Left lobe of liver (tissue), 2 donors: Measurements from ENCODE around the gene NHLH1. TPM values are rescaled to one million over a fixed set of nuclear protein-coding genes. Genes with fewer than 3 reads are reported as not detected.

Experiments used
- ATAC-seq: fragments of 200-7000 bp; cut with Tn5 transposase; one replicate; pipeline ENCODE4 v1.9.1; 2020; ENCODE audit warnings: mild to moderate bottlenecking, moderate library complexity
- DNase-seq: peaks from one replicate; pipeline ENCODE4 v3.0.0-alpha.2; 2020; ENCODE audit warnings: low spot score
- total RNA-seq: library from RNA; stranded (reverse); gene quantifications from one replicate; pipeline ENCODE4 v1.2.1, GENCODE V29; 2021
- donor health status: DM: no; HTN: no; CAD: no; lungs with moderate emphysema.
- donor health status: DM: no; HTN: yes; CAD: no.

NHLH1 gene
- total RNA-seq, 1 donor from 2014 or later: 0.10 TPM

DNA sequence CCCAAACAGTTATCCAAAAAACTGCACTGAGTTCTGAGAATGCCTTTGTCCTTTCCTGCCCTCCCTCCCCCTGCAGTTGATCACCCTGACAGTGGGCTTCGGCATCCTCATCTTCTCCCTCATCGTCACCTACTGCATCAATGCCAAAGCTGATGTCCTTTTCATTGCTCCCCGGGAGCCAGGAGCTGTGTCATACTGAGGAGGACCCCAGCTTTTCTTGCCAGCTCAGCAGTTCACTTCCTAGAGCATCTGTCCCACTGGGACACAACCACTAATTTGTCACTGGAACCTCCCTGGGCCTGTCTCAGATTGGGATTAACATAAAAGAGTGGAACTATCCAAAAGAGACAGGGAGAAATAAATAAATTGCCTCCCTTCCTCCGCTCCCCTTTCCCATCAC lies 8.8 kb upstream of the NHLH1 start:
- ATAC-seq (no peak), DNase-seq (peak; percentile 21)

DNA sequence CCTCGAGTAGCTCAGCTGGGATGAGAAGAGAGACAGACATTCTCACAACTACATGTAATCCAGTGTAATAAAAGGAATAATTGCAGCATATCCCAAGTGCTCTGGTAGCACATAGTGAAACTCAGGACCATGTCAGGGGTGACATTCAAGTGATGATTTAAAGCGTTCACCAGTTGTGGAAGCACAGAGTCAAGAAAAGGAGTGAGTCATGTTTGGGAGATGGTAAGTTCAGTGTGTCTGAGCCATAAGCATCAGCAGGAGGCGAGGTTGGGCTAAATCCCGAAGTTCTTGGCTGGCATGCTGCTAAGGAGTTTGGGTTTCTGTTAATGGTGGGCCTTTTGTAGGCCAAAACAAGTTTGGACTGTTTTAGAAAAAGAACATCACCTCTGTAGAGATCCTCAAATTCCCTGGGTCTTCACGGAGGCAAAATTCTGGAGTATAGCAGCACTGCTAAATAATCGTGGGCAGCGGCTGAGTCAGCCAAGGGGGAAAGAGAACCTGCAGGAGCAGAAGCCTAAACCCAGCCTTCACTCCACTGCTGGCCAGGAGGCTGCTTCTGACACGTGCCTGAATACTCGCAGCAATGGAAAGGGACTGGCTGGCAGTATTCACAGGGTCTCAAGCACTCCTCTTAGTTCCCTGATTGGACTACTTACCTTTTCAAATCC lies 7.2 kb upstream of the NHLH1 start:
- DNase-seq: peak; percentile 31
- no peak for ATAC-seq

DNA sequence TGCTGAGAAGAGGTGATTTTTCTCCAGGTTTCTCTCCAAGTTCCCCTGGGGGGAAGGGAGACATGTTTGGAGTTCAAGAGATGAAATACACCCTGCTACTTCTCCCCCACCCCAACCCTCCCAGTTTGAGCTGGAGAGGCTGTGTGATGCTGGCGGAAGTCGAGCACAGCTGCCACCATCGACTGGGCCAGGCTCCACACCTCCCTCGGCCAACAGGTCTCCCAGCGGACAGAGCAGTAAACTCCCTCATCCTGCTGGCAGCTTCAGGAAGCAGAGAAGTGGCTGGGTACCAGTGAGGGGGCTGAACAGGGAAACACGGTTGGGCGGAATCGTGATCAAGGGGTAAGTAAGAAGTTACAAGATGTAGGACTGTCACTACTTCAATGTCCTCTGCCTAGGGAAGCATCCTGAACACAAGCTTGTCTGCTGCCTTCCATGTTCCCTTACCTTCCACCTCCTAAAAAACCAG lies 6.6 kb upstream of the NHLH1 start:
- ATAC-seq (no peak), DNase-seq (peak; percentile 36)

DNA sequence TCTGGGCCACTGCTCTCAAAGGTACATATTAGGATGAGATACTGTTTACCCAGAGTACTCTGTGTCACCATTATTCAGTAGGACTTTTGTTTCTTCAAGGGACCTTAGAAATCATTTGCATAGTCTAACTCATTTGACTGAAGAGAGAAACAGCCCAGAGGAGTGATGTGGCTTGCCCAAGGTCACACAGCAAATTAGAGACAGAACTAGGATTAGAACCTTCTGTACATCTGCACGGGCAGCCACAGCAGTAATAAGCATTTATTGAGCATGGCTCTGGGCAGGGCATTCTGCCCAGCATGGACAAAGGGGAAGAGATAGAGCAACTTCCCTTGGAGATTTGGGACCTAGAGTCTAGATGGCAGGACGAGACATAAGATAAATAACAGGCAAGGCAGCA lies 5.7 kb upstream of the NHLH1 start:
- no peak for DNase-seq
- no peak for ATAC-seq

DNA sequence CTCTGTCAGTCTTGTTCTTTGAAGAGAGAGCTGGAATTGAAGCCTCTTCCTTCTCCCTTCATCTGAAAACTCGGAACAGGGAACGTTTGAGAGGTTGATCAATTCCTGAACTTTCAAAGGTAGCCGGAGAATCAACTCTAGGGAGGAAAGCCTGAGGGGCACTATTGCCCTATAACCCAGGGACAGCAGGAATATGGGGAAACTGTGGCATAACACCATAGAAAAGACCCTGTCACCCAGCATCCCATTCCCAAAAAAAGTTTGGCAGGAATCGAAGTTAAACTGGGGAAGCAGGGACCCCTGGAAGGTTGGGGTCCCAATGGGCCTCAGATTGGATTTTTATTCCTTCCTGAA lies 5.1 kb upstream of the NHLH1 start:
- DNase-seq (no peak), ATAC-seq (no peak)

DNA sequence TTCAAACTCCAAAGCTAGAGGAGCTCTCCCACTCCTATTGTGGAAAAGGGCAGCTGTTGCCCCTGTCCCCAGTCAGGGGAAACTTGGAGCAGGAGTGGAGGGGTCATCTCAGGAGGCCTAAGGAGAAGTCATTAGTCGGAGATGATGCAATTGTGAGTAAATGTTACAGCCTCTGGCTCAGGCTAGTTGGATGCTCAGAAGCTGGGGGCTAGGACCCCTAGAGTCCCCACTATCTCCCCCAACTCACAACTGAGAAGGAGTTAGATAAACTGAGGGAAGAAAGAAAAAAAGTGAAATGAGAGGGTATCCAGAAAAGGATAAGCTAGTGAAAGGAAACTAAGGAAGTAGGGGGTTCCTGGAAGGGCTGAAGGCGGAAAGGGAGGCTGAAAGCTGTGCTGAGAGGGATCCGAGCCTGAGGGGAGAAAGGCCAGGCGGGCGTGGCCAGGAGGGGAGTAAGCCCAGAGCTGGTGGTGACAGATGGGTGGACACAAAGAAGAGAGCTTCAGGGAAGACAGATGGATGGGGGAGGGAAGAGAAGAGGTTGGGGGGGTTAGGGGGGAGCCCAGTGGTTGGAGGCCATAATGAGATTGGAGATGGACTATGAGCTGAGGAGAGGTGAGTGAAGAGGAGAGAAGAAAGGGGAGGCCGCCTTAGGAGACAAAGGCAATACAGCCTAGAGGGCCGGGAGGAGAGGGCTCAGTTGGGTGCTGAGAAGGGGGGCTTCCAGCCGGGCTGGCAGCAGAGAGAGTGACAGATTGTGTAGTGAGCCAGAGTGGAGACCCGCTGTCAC lies 4.5 kb upstream of the NHLH1 start:
- ATAC-seq: no peak
- peak; percentile 29 for DNase-seq

DNA sequence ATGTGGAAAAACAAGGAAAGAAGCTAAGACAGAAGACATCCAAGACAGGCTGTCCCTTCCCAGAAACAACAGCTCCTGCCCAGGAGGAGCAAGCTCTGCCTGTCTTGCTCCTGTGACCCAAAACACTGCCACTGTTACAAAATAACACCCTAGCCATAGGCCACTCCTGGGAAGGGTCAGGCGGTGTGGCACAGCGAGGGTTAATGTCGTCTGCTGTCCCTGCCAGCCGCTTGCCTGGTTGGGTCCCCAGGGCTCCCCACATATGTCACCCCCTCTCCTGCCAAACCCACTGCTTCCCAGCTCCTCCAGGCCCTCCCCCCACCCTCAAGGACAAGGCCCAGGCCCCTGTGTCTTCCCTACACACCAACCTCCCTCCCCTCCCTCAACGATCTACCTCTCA lies 3.9 kb upstream of the NHLH1 start:
- no peak for ATAC-seq

DNA sequence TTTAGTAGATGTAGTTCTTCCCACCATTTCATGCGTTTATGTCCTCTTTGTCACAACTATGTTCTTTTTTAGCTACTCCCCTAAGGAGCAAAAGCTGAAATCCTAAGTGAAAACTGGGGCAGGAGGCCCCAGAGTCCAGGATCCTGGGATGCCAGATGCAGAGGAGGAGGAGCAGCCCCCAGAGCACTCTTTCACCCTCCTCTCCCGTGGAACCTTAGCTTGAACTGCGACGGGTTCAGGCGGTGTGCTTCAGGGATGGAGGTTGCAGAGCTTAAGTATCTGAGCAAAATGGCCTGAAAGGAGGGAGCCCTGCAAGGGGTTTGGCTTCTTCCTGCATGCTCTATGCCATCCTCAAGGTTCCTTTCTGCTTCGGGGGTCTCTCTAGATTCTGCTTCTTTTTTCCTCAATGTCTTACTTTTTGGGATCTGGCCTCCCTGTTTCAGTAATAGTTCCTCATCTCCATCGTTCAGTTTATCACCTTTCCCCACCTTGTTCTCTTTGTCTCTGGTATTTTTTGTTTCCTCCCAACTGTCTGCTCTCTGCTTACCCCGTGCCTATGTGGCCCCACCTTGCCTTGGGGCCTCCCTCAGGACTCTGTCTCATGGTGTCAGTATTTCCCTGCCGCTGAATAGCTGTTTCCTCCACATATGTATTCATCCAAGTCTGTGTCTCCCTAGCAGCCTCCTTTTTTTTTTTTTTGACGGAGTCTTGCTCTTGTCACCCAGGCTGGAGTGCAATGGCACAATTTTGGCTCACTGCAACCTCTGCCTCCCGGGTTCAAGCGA lies 2.7 kb upstream of the NHLH1 start:
- peak; percentile 14 for DNase-seq

More for the DNA sequence above, 3.9 kb upstream of the NHLH1 start:
- DNase-seq: peak; percentile 33

DNA sequence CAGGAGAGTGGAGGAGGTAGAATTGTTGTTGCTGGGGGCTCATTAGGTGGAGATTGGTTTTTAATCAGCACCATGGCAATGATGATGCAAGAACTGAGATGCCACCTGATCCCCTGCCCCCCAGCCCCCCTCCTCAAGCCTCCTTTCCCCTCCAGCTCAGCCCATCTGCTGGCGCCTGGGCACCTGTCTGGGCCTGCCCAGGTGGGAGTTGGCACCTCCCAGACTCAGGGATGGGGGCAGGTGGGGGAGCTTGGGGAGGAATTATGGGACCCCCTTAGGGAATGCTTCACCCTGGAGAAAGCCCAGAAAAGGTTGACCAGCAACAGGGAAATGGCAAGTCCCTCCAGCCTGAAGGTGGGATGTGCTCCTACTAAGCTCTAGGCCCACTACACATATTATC lies 1.5 kb upstream of the NHLH1 start:
- DNase-seq: peak; percentile 21
- no peak for ATAC-seq

More for the DNA sequence above, 2.7 kb upstream of the NHLH1 start:
- no peak for ATAC-seq

DNA sequence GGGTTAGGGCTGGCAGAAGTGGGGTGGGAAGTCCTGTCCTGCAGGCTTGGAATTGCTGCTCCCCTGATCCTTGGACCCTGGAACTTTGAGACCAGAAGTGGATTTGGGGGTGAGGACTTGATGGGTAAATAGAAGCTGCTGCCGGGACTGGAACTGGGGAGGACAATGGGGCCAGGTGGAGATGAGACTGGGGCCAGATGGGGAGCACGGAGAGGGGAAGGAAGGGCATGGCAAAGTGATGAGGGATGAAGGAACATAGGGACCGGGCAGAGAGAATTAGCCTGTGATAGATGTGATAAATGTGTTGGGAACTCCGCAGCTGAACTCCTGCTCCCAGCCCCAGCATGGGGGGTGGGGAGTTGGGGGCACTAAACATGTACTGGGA lies 637 bp downstream of the NHLH1 start:
- DNase-seq (peak; percentile 30), ATAC-seq (no peak)

DNA sequence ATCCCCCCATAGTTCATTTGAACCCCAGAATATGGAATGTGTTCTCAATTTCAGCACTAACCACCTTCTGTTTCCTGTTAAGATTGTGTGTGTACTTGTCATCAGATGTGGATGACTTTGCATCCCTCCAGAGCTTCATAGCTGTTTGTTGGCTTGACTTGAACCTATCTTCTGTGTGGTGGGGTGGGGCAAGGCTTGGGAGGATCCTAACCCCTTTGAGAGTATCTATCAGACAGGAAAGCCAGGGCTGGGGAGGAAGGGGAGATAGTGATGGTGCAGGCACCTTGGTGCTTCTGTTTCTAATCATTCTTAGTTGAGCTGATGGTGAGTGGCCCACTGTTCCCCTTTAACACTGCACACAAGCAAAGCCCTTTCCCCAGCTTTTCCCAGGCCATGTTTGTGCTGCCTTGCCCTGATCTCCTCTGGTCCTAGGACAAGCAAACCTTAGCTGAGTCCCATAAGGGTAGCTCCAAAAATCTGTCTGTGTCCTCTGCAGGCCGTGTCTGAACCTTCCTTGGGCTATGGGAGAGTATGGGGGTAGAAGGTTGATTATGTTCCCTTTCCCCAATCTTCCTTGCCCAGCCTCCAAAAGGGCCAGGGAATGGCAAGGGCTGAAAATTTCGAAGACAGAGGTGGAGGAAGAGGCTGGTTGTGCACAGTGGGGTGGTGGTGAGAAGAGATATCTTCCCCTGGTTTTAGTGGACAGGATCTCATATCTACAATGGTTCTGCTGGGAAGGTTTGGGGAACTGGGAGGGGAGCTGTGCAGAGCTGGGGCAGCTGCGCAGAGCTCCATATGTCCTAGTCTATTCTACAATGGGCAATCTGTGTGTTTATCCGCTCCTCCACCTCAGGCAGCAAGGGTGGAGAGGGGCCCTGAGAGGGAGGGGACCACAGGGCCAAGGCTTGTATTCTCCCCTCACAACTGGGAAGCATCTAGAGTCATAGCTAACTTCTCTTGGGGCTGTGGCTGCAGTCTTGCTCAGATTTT lies 1.4 kb downstream of the NHLH1 start:
- peak; percentile 16 for DNase-seq
- no peak for ATAC-seq

DNA sequence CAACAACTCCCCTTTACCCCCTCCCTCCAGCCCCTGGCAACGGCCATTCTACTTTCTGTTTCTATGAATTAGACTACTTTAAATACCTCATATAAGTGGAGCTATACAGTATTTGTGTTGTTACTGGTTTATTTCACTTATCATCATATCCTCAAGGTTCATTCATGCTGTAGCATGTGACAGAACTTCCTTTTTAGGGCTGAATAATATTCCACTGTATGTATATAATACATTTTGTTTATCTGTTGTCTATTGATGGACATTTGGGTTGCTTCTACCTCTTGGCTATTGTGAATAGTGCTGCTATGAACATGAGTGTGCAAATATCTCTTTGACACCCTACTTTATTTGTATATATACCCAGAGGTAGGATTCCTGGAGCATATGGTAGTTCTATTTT lies 2.2 kb downstream of the NHLH1 start:
- no peak for DNase-seq
- no peak for ATAC-seq

DNA sequence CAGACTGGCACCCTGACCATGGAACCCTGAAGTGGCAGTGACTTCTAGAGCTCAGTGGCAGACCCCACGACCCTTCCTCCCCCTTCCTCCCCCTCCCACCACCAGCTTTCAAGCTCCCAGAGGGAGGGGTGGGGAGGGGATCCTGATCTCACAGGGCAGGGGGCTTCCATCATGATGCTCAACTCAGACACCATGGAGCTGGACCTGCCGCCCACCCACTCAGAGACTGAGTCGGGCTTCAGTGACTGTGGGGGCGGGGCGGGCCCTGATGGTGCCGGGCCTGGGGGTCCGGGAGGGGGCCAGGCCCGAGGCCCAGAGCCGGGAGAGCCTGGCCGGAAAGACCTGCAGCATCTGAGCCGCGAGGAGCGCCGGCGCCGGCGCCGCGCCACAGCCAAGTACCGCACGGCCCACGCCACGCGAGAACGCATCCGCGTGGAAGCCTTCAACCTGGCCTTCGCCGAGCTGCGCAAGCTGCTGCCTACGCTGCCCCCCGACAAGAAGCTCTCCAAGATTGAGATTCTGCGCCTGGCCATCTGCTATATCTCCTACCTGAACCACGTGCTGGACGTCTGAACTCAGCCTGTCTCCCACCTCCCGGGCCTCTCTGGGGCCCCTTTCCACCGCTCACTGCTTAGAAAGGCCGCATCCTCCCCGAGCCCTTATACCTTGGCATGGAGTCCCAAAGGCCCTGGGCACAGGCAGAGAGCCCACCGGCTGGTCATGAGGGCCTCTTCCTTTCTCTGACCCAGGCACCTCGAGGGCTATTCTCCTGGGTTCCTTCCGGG lies 3.9 kb downstream of the NHLH1 start:
- ATAC-seq: no peak

DNA sequence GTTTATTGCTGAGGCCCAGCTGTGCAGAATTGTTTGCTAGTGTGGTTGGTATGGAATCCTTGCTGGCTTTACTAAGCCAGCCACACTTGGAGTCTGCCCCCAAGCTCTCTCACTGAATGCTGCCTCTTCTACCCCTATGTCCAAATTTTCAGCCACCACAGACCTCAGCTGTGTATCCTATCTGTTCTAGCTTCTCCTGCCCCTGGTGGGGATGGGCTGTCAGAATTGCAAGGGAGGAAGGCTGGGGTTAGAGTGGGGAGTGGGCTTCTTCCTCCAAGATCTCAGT lies 4.4 kb downstream of the NHLH1 start:
- ATAC-seq (no peak), DNase-seq (no peak)

More for the DNA sequence above, 3.9 kb downstream of the NHLH1 start:
- DNase-seq: peak; percentile 31

DNA sequence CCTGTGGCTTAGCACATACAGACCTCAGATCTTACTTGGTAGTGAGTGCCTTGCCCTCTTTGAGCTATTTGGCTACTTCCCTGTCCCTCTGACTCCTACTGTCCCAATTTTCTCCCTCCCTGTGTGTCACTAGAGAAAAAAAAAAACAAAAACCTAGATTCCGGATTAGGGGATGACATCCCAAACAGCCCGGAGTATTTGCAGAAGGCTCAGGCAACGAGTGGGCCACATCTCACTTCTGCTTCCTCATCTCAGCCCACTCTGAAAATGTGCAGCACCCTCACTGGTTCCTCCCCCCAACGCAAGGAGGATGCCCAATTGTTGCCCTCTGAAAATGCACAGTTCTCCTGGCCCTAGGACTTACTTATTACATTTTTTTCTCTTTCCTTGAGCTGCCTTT lies 4.9 kb downstream of the NHLH1 start:
- ATAC-seq: no peak
- no peak for DNase-seq

DNA sequence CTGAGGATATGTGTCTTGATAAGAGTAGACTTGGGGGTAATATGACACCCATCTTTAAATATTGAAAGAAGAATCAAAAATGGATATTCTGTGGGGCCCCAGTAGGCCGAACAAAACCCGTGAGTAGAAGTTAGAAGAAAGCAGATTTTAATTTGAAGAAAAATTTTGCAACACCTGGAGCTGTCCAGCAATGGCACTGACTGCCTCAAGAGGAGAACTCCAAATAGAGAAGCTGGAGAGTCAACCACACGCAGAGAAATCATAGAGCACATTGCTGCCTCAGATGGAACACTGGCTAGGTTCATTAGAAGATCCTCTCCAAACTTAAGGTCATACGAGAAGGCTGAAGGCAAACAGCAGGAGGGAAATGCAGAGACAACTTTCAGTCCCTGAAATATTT lies 6.8 kb downstream of the NHLH1 start:
- DNase-seq (no peak), ATAC-seq (no peak)

DNA sequence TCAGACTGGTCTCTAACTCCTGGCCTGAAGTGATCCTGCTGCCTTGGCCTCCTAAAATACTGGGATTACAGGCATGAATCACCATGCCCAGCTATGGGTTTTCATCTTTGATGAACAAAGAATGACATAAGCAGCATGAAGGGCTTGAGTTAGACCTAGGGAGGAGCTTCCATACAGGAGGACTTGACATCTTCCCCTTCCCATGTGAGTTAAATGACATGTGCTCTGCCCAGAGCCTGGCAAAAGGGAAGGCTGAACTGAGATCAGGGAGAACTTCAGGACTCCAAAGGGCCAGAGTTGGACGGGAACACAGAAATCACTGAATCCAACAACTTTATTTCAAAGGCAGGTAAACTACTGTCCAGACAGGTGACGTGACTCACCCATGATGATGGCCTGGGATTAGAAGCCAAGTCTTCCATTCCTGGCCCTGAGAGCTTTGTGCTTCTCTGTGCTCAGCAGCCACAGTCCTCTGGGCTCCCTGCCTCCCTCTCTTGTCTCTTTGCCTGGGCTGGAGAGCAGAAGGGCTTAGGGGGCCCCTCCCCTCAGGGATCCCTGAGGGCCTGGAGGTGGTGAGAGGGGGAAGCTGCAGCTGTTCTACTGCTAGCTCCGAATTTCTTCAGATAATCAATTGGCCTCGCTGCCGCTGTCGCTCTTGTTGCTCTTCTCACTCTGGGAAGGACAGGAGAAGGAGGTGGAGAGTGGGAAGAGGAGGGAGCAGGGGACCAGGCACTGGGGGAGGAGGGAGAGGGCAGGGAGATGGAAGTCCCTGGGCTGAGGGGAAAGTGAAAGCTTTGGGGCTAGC lies 7.6 kb downstream of the NHLH1 start:
- no peak for DNase-seq
- no peak for ATAC-seq

DNA sequence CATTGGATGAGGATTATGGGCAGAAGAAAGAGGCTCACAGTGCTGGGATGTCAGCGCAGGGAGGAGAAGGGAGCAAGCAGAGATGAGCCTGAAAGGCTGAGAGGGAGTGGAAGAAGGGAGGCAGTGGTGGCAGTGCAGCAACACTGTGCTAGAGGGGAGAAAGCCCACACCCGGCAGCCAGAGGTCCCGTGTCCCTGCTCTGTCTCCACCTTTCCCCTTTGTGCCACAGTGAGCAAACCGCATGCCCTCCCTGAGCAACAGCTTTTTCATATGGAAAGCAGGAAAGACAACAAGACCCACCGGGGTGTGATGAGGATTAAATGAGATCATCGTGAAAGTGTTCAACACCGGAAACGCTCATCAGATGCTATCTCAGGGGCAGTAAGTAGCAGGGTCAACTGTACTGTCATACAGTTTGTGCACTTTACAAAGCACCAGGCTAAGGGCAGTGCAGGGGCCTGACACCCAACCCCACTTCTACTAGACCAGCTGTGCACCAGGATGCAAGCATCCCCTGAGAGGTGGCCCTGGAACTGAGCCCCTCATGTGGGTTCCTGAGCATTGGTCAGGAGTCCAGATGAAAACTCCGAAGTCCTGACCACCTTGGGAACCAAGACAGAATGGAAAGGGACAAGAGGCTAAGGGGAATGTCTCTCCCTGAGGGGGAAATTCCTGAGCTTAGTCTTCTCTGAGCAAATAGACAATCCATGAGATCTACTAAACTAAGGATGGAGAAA lies 9.1 kb downstream of the NHLH1 start:
- ATAC-seq (peak; percentile 12), DNase-seq (no peak)
